ENCODE data around the gene RBL2.

DNA sequence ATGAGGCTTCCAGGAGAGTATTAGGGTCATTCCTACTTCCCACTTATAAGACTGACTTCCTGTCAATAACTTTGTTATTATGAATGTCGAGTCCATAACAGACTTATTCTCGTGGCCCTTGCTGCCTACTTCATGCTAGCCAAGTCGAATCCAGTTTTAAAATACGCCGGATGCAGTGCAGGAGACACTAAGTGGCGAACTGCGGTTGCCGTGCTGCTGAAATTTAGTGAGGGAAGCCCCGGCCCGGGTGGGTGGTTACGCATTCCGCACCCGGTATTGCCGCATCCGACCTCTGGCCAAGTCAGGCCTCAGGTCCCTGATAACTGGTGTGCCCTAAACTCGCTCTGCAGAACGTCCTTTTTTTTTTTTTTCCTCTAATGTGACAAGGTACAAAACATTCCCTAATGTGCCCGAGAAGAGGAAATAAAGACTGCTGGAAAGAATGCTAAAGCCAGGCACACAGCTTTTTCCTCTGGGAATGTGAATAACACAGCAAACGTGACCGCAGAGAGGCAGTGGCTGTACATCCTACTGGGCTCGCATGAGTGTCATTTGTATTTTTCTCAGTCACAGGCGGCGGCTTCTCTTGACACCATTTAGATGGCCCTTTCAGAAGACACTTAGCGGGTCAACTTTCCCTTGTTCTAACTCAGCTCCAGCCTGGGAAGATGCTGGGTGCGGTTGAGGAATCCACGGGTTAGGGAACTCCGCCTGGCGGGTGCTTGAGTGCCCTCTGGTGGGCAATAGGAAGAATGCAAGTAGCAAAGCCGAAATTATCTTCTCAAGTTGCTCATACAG is 75.8 kb downstream of the RBL2 start:
- no peak for TF ChIP-seq POLR2A (IDR thresholded peaks at IDR 0.05)
- TF ChIP-seq, protein P1, sequence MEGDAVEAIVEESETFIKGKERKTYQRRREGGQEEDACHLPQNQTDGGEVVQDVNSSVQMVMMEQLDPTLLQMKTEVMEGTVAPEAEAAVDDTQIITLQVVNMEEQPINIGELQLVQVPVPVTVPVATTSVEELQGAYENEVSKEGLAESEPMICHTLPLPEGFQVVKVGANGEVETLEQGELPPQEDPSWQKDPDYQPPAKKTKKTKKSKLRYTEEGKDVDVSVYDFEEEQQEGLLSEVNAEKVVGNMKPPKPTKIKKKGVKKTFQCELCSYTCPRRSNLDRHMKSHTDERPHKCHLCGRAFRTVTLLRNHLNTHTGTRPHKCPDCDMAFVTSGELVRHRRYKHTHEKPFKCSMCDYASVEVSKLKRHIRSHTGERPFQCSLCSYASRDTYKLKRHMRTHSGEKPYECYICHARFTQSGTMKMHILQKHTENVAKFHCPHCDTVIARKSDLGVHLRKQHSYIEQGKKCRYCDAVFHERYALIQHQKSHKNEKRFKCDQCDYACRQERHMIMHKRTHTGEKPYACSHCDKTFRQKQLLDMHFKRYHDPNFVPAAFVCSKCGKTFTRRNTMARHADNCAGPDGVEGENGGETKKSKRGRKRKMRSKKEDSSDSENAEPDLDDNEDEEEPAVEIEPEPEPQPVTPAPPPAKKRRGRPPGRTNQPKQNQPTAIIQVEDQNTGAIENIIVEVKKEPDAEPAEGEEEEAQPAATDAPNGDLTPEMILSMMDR (IDR thresholded peaks at IDR 0.05): peak; percentile 91 to 99 (median 96)
